ENCODE data around the gene CXCR2.
A peak's percentile ranks its signal among the peaks of the same experiment; 100 is the strongest.

The CXCR2 gene

GRCh38 chr2:218186355-218186766, 60.5 kb downstream of the CXCR2 start:
- peak; percentile 40 for DNase-seq (ENCODE audit: low read depth)

All from CMK (cell line).